Endothelial cell of umbilical vein (primary cell): ENCODE data around the gene CD63. TPM values are rescaled to one million over a fixed set of nuclear protein-coding genes. Genes with fewer than 3 reads are reported as not detected.

Experiments used
- BruUV-seq: library from RNA; stranded (reverse); fragments of 400-500 nt; replicated peaks from 2 replicates; lab custom pipeline; 2021; lab: Mats Ljungman, UMichigan
- CTCF ChIA-PET: fragments of 300-600, 350-600 bp; sonication (Branson Sonifier 250); formaldehyde crosslinking; loops from one replicate; lab custom pipeline; 2021; ENCODE audit warnings: antibody characterized with exemption, inconsistent platforms; lab: Charles Lee
- POLR2A ChIA-PET: fragments of 300-600, 350-600 bp; sonication (Branson Sonifier 250); formaldehyde crosslinking; loops from one replicate; lab custom pipeline; 2021; ENCODE audit warnings: antibody characterized with exemption, inconsistent platforms; lab: Charles Lee
- DNase-seq: peaks from one replicate; pipeline ENCODE4 v3.0.0-alpha.2; 2011; ENCODE audit warnings: low read depth, low spot score
- FAIRE-seq: peaks from 2 replicates; lab custom pipeline; 2011; peaks lifted over from hg19 to GRCh38; lab: Jason Lieb, UNC
- H2AFZ ChIP-seq: 2 replicates; pipeline ENCODE4 v1.6.0; 2012; ENCODE audit warnings: low read depth, low read length, control low read depth, inconsistent platforms
- H3K27ac ChIP-seq: 2 replicates; pipeline ENCODE4 v1.5.1; 2011; ENCODE audit warnings: low read depth, mild to moderate bottlenecking, control low read depth, low read length, moderate library complexity; ENCODE audit not compliant: insufficient read depth
- H3K27me3 ChIP-seq, 2 experiments: 2 replicates each; pipeline versions ENCODE4 v1.6.0 to v1.6.1; 2011; ENCODE audit warnings: low read length in 2 of 2, mixed read lengths in 1 of 2; ENCODE audit not compliant: control insufficient read depth in 2 of 2, insufficient read depth in 2 of 2
- H3K36me3 ChIP-seq, 2 experiments: 2 replicates in 1 of 2; 3 replicates in 1 of 2; pipeline ENCODE4 v1.5.1; 2011; ENCODE audit warnings: low read length in 2 of 2, mild to moderate bottlenecking in 1 of 2, moderate library complexity in 1 of 2; ENCODE audit not compliant: control insufficient read depth in 2 of 2, insufficient read depth in 2 of 2; ENCODE audit errors: extremely low read depth in 1 of 2
- H3K4me1 ChIP-seq: 3 replicates; pipeline ENCODE4 v1.5.1; 2011; ENCODE audit warnings: mild to moderate bottlenecking, low read length; ENCODE audit not compliant: control insufficient read depth, insufficient read depth; ENCODE audit errors: extremely low read depth
- H3K4me2 ChIP-seq: 2 replicates; pipeline ENCODE4 v1.6.1; 2011; ENCODE audit warnings: low read length, control low read depth, mixed read lengths; ENCODE audit not compliant: insufficient read depth
- H3K4me3 ChIP-seq, 3 experiments: fragments of 200-600 bp in 1 of 3; sonication (generic), shearing (Covaris generic) in 1 of 3; replicated peaks in 1 of 3; 2 replicates each; pipeline ENCODE4 v1.5.1; 2011 to 2016; ENCODE audit warnings: control low read depth in 3 of 3, low read length in 3 of 3, mild to moderate bottlenecking in 2 of 3, inconsistent platforms in 1 of 3, low read depth in 1 of 3, moderate library complexity in 1 of 3; ENCODE audit not compliant: insufficient read depth in 1 of 3
- H3K79me2 ChIP-seq: 2 replicates; pipeline ENCODE4 v1.6.0; 2012; ENCODE audit warnings: low read length, inconsistent platforms; ENCODE audit not compliant: control insufficient read depth, insufficient read depth
- H3K9ac ChIP-seq: replicated peaks from 2 replicates; pipeline ENCODE3; 2011; ENCODE audit warnings: low read length, control low read depth; ENCODE audit not compliant: insufficient read depth; ENCODE audit errors: extremely low read depth
- H3K9me1 ChIP-seq: replicated peaks from 3 replicates; pipeline ENCODE4 v1.6.0; 2011; ENCODE audit warnings: mild to moderate bottlenecking, low read length; ENCODE audit not compliant: control insufficient read depth, insufficient read depth; ENCODE audit errors: extremely low read depth
- H3K9me3 ChIP-seq: replicated peaks from 2 replicates; pipeline ENCODE4 v1.5.1; 2012; ENCODE audit warnings: low read length, inconsistent platforms; ENCODE audit not compliant: control insufficient read depth, insufficient read depth
- H4K20me1 ChIP-seq: replicated peaks from 2 replicates; pipeline ENCODE3; 2011; ENCODE audit warnings: mild to moderate bottlenecking, low read length; ENCODE audit not compliant: control insufficient read depth, insufficient read depth; ENCODE audit errors: extremely low read depth
- FOS ChIP-seq: IDR thresholded peaks from 2 replicates; pipeline ENCODE4 v1.6.1; 2011; ENCODE audit warnings: mild to moderate bottlenecking, low read length, moderate library complexity, borderline replicate concordance; ENCODE audit not compliant: insufficient read depth
- JUN ChIP-seq: IDR thresholded peaks from 2 replicates; pipeline ENCODE4 v1.6.1; 2011; ENCODE audit warnings: borderline replicate concordance, low read depth; ENCODE audit not compliant: insufficient read length, insufficient read depth
- MYC ChIP-seq: IDR thresholded peaks from one replicate; pipeline ENCODE4 v1.6.1; 2011; ENCODE audit warnings: mild to moderate bottlenecking, low read depth, low read length
- POLR2AphosphoS5 ChIP-seq: IDR thresholded peaks from 2 replicates; pipeline ENCODE4 v1.6.1; 2012; ENCODE audit warnings: low read depth, mild to moderate bottlenecking, control low read depth, low read length, moderate library complexity; ENCODE audit not compliant: insufficient read depth
- dilution Hi-C: fragments of 300-500 bp; cut with MboI; formaldehyde crosslinking; loops from one replicate; pipeline ENCODE4 v1.15.0; 2019; ENCODE audit warnings: low sequenced_read_pairs; ENCODE audit not compliant: extremely low pct_ligation_motif_present
- intact Hi-C: fragments of 100-400 bp; cut with micrococcal nuclease; formaldehyde crosslinking; loops from one replicate; pipeline ENCODE4 v1.10.0; 2022
- polyA plus RNA-seq, 4 experiments: library from polyadenylated mRNA; depleted of rRNA in 3 of 4; stranded (reverse) in 3 of 4; unstranded in 1 of 4; fragments of >200 nt; gene quantifications; 2 replicates each; pipeline versions ENCODE4 v1.2.1 to v1.2.3, GENCODE V29; 2011 to 2012; ENCODE audit warnings: missing spikeins in 1 of 4
- small RNA-seq: library from RNA; depleted of rRNA; stranded (forward); fragments of <200 nt; gene quantifications from one replicate; pipeline ENCODE3, GENCODE V24; 2012; ENCODE audit warnings: low replicate concordance, low read depth; ENCODE audit not compliant: insufficient read depth, insufficient read length
- total RNA-seq: library from RNA; stranded (reverse); gene quantifications from 2 replicates; pipeline ENCODE4 v1.2.3, GENCODE V29; 2021
- TF ChIP-seq, protein P1 (sequence below): IDR thresholded peaks from 2 replicates; pipeline ENCODE4 v1.6.1; 2011; ENCODE audit not compliant: insufficient read depth, insufficient read length

The CD63 gene
- total and polyA plus RNA-seq, 2 donors (not counting 3 experiments of a cell fraction or from before 2014, with no cell fraction given) = 1,054 to 1,429 TPM

DNA sequence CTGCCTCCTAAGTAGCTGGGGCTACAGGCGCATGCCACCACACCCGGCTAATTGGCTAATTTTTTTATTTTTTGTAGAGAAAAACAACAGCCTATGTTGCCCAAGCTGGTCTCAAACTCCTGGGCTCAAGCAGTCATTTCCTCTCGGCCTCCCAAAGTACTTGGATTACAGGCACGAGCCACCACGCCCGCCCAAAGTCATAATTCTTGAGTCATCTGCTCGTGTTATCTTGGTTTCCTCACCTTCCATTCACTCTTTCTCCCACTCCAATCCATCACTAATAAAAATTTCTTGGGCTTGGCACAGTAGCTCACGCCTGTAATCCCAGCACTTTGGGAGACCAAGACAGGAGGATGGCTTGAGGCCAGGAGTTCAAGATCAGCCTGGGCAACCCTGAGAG, 53.1 kb downstream of the CD63 start:
- Histone ChIP-seq H3K4me1 (no peaks in the 10 kb centered on the region), H3K9me1 (no peaks in the 10 kb centered on the region), H4K20me1 (no peaks in the 10 kb centered on the region), H3K27ac (no peak overlapping the region), H3K9ac (no peak overlapping the region), H3K36me3 (no peaks in the 10 kb centered on the region), H2AFZ (no peak overlapping the region), H3K79me2 (no peaks in the 10 kb centered on the region), H3K27me3 (peaks cover 0 to 9% of the 10 kb centered on the region in 2 experiments), H3K4me2 (no peak overlapping the region), H3K9me3 (no peaks in the 10 kb centered on the region), H3K4me3 (no peak overlapping the region)
- ChIA-PET CTCF (interaction anchor here (1.7 to 1.8 kb wide), 2 partner anchors 20 to 45 kb away, joined by 3 to 7 read pairs; no protein-coding TSS in a partner anchor), POLR2A (interaction anchor here (0.6 kb wide), 1 partner anchor 325 kb away, joined by 5 read pairs; no protein-coding TSS in a partner anchor)
- FAIRE-seq (no peak), DNase-seq (no peak)
- TF ChIP-seq MYC (no peak), FOS (no peak), JUN (no peak), POLR2AphosphoS5 (no peak)
- TF ChIP-seq, protein P1, sequence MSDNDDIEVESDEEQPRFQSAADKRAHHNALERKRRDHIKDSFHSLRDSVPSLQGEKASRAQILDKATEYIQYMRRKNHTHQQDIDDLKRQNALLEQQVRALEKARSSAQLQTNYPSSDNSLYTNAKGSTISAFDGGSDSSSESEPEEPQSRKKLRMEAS = no peak
- no TSS peak for BruUV-seq
- intact Hi-C loops (no loop called here), dilution Hi-C loops (no loop called here)

Small RNAs within 50 kb of the gene (small RNA-seq; reads per million reads assigned to genes)
- not detected for gene AC009779.1
- gene RF00017 = not detected

Other genes starting within 250 kb of the CD63 start
- gene OR6C68, start 236.6 kb downstream of the CD63 start, total RNA-seq = not detected in 2 replicates
- gene OR6C68, start 236.6 kb downstream of the CD63 start, polyA plus RNA-seq = not detected in 2 replicates
- gene OR6C4, start 179.4 kb downstream of the CD63 start, total RNA-seq = not detected in 2 replicates
- not detected in 2 replicates for gene OR6C4, start 179.4 kb downstream of the CD63 start, polyA plus RNA-seq
- not detected in 2 replicates for gene OR2AP1, start 156.5 kb downstream of the CD63 start, total RNA-seq
- gene OR2AP1, start 156.5 kb downstream of the CD63 start, polyA plus RNA-seq = not detected in 2 replicates
- gene OR10P1, start 92.1 kb downstream of the CD63 start, total RNA-seq = not detected in 2 replicates
- gene OR10P1, start 92.1 kb downstream of the CD63 start, polyA plus RNA-seq = not detected in 2 replicates
- 0.84 and 1.0 TPM in 2 replicates for gene ITGA7, start 21.1 kb downstream of the CD63 start, total RNA-seq
- 0.41 and 0.67 TPM in 2 replicates for gene ITGA7, start 21.1 kb downstream of the CD63 start, polyA plus RNA-seq
- 84.1 and 85.6 TPM in 2 replicates for gene BLOC1S1, start 13.0 kb downstream of the CD63 start, total RNA-seq
- gene BLOC1S1, start 13.0 kb downstream of the CD63 start, polyA plus RNA-seq = 192 and 197 TPM in 2 replicates
- 2.7 and 6.1 TPM in 2 replicates for gene RDH5, start 8.6 kb downstream of the CD63 start, total RNA-seq
- gene RDH5, start 8.6 kb downstream of the CD63 start, polyA plus RNA-seq = 3.5 and 3.7 TPM in 2 replicates
- 18.7 and 19.8 TPM in 2 replicates for gene GDF11, start 14.1 kb upstream of the CD63 start, total RNA-seq
- gene GDF11, start 14.1 kb upstream of the CD63 start, polyA plus RNA-seq = 10.0 and 11.6 TPM in 2 replicates
- gene SARNP, start 88.7 kb upstream of the CD63 start, total RNA-seq = 88.1 and 101 TPM in 2 replicates
- gene SARNP, start 88.7 kb upstream of the CD63 start, polyA plus RNA-seq = 101 and 108 TPM in 2 replicates
- gene ORMDL2, start 89.0 kb upstream of the CD63 start, total RNA-seq = 55.0 and 57.8 TPM in 2 replicates
- gene ORMDL2, start 89.0 kb upstream of the CD63 start, polyA plus RNA-seq = 70.4 and 111 TPM in 2 replicates
- gene DNAJC14, start 100.6 kb upstream of the CD63 start, total RNA-seq = 29.7 and 33.3 TPM in 2 replicates
- gene DNAJC14, start 100.6 kb upstream of the CD63 start, polyA plus RNA-seq = 15.7 and 16.0 TPM in 2 replicates
- 0.31 and 0.78 TPM in 2 replicates for gene MMP19, start 113.9 kb upstream of the CD63 start, total RNA-seq
- 1.6 and 2.0 TPM in 2 replicates for gene MMP19, start 113.9 kb upstream of the CD63 start, polyA plus RNA-seq
- gene PYM1, start 198.9 kb upstream of the CD63 start, total RNA-seq = 23.5 and 24.9 TPM in 2 replicates
- 16.8 and 18.7 TPM in 2 replicates for gene PYM1, start 198.9 kb upstream of the CD63 start, polyA plus RNA-seq
- gene DGKA, start 202.2 kb upstream of the CD63 start, total RNA-seq = 49.8 and 64.3 TPM in 2 replicates
- gene DGKA, start 202.2 kb upstream of the CD63 start, polyA plus RNA-seq = 48.6 and 53.2 TPM in 2 replicates
- 0.42 and 0.51 TPM in 2 replicates for gene PMEL, start 237.0 kb upstream of the CD63 start, total RNA-seq
- gene PMEL, start 237.0 kb upstream of the CD63 start, polyA plus RNA-seq = 0.99 and 2.0 TPM in 2 replicates
- 63.6 and 69.8 TPM in 2 replicates for gene CDK2, start 237.8 kb upstream of the CD63 start, total RNA-seq
- gene CDK2, start 237.8 kb upstream of the CD63 start, polyA plus RNA-seq = 46.7 and 52.2 TPM in 2 replicates
- gene RAB5B, start 245.1 kb upstream of the CD63 start, total RNA-seq = 97.4 and 103 TPM in 2 replicates
- 98.8 and 105 TPM in 2 replicates for gene RAB5B, start 245.1 kb upstream of the CD63 start, polyA plus RNA-seq